ENCODE measurements around the gene TEX51. TPM values are rescaled to one million over a fixed set of nuclear protein-coding genes. Genes with fewer than 3 reads are reported as not detected.

Gene TEX51
- polyA plus RNA-seq, 1 donor from 2014 or later: not detected

- TF ChIP-seq MXI1 (conservative IDR thresholded peaks at IDR 0.05; ENCODE audit: poor library complexity, severe bottlenecking) (no peak), RAD21 (conservative IDR thresholded peaks at IDR 0.05) (no peak), SMC3 (conservative IDR thresholded peaks at IDR 0.05; ENCODE audit: poor library complexity) (no peak), CTCF (IDR thresholded peaks at IDR 0.05; ENCODE audit: poor library complexity, severe bottlenecking) (no peak)
- no peaks in the 10 kb centered on the region for H3K36me3 ChIP-seq (ENCODE audit: insufficient read depth, low read length)
Observed at GRCh38 chr2:126883666-126884040, 15.0 kb upstream of the TEX51 start.

DNA sequence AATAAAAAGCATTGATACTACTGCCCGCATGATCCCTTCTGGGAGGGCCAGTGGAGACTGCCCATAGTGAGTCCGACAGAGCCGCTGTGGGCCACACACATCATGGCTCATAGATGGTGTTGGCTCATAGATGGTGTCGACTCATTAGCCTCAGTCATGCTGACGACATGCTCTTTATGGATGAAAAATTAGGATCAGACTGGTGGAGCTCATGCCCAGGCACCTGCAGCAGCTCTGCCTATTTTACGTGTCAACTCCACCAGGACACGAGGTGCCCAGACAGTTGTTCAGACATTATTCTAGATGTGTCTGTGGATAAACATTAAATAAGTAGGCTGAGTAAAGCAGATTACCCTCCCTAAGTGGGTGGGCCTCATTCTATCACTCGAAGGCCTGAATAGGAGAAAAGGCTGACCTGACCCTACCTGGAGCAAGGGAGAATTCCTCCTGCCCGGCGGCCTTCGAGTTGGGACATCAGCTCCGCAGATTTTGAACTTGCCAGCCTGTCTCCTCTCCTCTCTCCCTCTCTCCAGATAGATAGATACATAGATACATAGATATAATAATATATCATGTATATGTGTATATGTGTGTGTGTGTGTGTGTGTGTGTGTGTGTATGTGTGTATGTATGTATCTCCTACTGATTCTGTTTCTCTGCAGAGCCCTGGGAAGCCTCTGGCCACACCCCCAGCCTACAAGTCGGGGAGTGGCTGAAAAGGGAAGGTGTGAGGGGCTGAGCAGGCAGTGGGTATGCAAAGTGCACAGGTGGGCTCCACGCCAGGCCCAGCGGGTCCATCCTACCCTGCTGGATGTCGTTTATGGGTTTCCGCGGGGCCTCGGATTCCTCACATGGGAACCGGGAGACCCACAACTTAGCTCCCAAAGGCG is 13.6 kb upstream of the TEX51 start:
- Histone ChIP-seq H3K4me3 (ENCODE audit: low read length) (no peak overlapping the region), H3F3A (ENCODE audit: insufficient read depth, low read length, poor library complexity, severe bottlenecking) (no peaks in the 10 kb centered on the region), H3K9me3 (ENCODE audit: low read length) (no peaks in the 10 kb centered on the region), H3K9ac (ENCODE audit: low read length) (no peak overlapping the region), H3K27me3 (ENCODE audit: insufficient read depth, low read depth, low read length) (no peaks in the 10 kb centered on the region), H3K79me2 (replicated peaks; ENCODE audit: insufficient read depth, low read length) (no peaks in the 10 kb centered on the region), H3K9me2 (ENCODE audit: insufficient read depth, low read length) (no peaks in the 10 kb centered on the region), H3K4me2 (ENCODE audit: low read length) (no peak overlapping the region), H3K27ac (ENCODE audit: low read length) (no peak overlapping the region), H4K20me1 (ENCODE audit: insufficient read depth) (no peaks in the 10 kb centered on the region), H3K36me3 (ENCODE audit: insufficient read depth, low read length) (no peaks in the 10 kb centered on the region), H2AFZ (ENCODE audit: low read depth, low read length) (no peak overlapping the region)
- TF ChIP-seq EZH2 (IDR thresholded peaks at IDR 0.05; ENCODE audit: borderline replicate concordance, insufficient read depth, low read length, poor library complexity, severe bottlenecking) (no peak), MXI1 (conservative IDR thresholded peaks at IDR 0.05; ENCODE audit: poor library complexity, severe bottlenecking) (no peak), SMC3 (conservative IDR thresholded peaks at IDR 0.05; ENCODE audit: poor library complexity) (no peak), POLR2AphosphoS5 (IDR thresholded peaks at IDR 0.05) (no peak), RAD21 (conservative IDR thresholded peaks at IDR 0.05) (no peak), EP300 (conservative IDR thresholded peaks at IDR 0.05; ENCODE audit: poor library complexity, severe bottlenecking) (no peak), REST (IDR thresholded peaks at IDR 0.05; ENCODE audit: borderline replicate concordance) (no peak), CTCF (IDR thresholded peaks at IDR 0.05; ENCODE audit: poor library complexity, severe bottlenecking) (no peak), TAF1 (IDR thresholded peaks at IDR 0.05; ENCODE audit: low read depth) (no peak)

More at GRCh38 chr2:126883666-126884040, 15.0 kb upstream of the TEX51 start:
- Histone ChIP-seq H3K27me3 (ENCODE audit: insufficient read depth, low read depth, low read length) (no peaks in the 10 kb centered on the region), H3K4me3 (ENCODE audit: low read length) (no peak overlapping the region), H3K79me2 (replicated peaks; ENCODE audit: insufficient read depth, low read length) (no peaks in the 10 kb centered on the region), H2AFZ (ENCODE audit: low read depth, low read length) (no peak overlapping the region), H3K9me2 (ENCODE audit: insufficient read depth, low read length) (no peaks in the 10 kb centered on the region), H3K4me2 (ENCODE audit: low read length) (no peak overlapping the region), H3F3A (ENCODE audit: insufficient read depth, low read length, poor library complexity, severe bottlenecking) (no peaks in the 10 kb centered on the region), H3K9me3 (ENCODE audit: low read length) (no peaks in the 10 kb centered on the region), H3K9ac (ENCODE audit: low read length) (no peak overlapping the region), H3K27ac (ENCODE audit: low read length) (no peak overlapping the region), H4K20me1 (ENCODE audit: insufficient read depth) (no peaks in the 10 kb centered on the region)
